Neural crest cell (in vitro differentiated cells): ENCODE results near the gene CR1L. TPM values are rescaled to one million over a fixed set of nuclear protein-coding genes. Genes with fewer than 3 reads are reported as not detected.

ENCODE experiments used
- DNase-seq: peaks from one replicate; pipeline ENCODE4 v3.0.0; 2021; ENCODE audit warnings: low read depth, mixed read lengths, low spot score
- H3K27ac Mint-ChIP-seq: one replicate; pipeline ENCODE4 v1.8.0; 2021; ENCODE audit warnings: mild to moderate bottlenecking, mixed read lengths; ENCODE audit not compliant: unreplicated experiment
- H3K27me3 Mint-ChIP-seq: 2 replicates; pipeline ENCODE4 v1.8.0; 2021; ENCODE audit warnings: low read depth, mild to moderate bottlenecking, mixed read lengths
- H3K36me3 Mint-ChIP-seq: 2 replicates; pipeline ENCODE4 v1.8.0; 2021; ENCODE audit warnings: low read depth, mild to moderate bottlenecking, mixed read lengths
- H3K4me1 Mint-ChIP-seq: 2 replicates; pipeline ENCODE4 v1.8.0; 2021; ENCODE audit warnings: mixed read lengths
- H3K4me3 Mint-ChIP-seq: one replicate; pipeline ENCODE4 v1.8.0; 2021; ENCODE audit warnings: mild to moderate bottlenecking, mixed read lengths
- H3K9me3 Mint-ChIP-seq: 2 replicates; pipeline ENCODE4 v1.8.0; 2021; ENCODE audit warnings: mixed read lengths
- total RNA-seq: library from RNA; stranded (reverse); gene quantifications from 2 replicates; pipeline ENCODE4 v1.2.1, GENCODE V29; 2021
- TF ChIP-seq, protein P1 (sequence below): fragments of 200-600 bp; sonication (generic); conservative IDR thresholded peaks from 2 replicates; pipeline ENCODE4 v1.5.0; 2021; ENCODE audit warnings: antibody characterized with exemption, mild to moderate bottlenecking

Gene CR1L
- total RNA-seq, 1 donor from 2014 or later: not detected

DNA sequence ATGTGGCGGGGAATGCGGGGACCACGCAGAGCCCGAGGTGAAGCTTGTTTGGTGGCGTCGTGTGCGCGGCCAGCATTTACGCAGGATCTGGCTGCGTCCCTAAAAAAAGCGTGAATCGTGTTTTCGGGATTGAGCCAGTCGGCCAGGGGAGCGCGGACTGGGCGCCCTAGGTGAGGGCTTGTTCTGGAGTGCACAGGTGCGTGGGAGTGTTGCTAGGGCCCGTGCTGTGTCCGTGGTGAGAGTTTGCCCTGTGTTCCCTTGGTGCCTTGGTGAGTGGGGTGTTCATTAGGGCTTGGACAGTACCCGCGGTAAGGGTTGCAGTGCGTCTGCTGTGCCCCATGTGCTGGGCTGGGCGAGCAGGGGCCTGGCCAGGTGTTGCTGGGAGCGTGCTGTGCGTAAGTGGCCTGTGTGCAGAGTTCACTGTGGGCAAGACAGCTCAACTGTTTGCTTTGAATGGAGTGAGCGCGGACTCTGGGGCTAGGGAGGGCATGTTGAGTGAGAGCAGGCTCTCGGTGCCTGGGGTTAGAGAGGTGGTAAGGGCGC, 107.6 kb downstream of the CR1L start:
- Mint-ChIP-seq H3K27me3 (no peaks in the 10 kb centered on the region), H3K36me3 (peaks cover 4% of the 10 kb centered on the region), H3K4me1 (peaks cover 51% of the 10 kb centered on the region), H3K4me3 (peak overlapping the region; percentile 100), H3K9me3 (peaks cover 2% of the 10 kb centered on the region), H3K27ac (peak overlapping the region; percentile 99)
- no peak for DNase-seq
- TF ChIP-seq, protein P1, sequence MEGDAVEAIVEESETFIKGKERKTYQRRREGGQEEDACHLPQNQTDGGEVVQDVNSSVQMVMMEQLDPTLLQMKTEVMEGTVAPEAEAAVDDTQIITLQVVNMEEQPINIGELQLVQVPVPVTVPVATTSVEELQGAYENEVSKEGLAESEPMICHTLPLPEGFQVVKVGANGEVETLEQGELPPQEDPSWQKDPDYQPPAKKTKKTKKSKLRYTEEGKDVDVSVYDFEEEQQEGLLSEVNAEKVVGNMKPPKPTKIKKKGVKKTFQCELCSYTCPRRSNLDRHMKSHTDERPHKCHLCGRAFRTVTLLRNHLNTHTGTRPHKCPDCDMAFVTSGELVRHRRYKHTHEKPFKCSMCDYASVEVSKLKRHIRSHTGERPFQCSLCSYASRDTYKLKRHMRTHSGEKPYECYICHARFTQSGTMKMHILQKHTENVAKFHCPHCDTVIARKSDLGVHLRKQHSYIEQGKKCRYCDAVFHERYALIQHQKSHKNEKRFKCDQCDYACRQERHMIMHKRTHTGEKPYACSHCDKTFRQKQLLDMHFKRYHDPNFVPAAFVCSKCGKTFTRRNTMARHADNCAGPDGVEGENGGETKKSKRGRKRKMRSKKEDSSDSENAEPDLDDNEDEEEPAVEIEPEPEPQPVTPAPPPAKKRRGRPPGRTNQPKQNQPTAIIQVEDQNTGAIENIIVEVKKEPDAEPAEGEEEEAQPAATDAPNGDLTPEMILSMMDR: no peak

- no peaks in the 10 kb centered on the region for H3K9me3 Mint-ChIP-seq
- no peak overlapping the region for H3K27ac Mint-ChIP-seq
Measured at GRCh38 chr1:207753611-207754010, 108.7 kb downstream of the CR1L start.

DNA sequence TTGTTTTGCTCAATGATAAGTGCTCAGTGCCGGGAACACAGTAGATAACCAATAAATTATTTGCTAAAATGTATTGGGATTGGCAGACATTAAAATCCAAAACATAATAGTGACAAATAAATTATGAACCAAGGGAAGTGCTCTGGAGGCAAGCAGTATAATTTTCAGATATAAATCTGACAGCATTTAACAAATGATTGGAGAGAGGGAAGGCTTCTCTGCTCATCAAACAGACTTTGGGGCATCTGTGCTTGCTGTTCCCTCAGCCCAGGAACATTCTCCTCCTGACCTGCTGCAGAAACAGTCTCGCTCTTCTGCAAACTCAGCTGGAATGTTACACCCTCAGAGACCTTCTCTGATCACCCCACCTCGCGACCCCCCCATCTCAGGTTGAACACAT, 109.1 kb downstream of the CR1L start:
- Mint-ChIP-seq H3K4me3 (peak overlapping the region; percentile 100), H3K4me1 (peaks cover 51% of the 10 kb centered on the region), H3K9me3 (no peaks in the 10 kb centered on the region), H3K36me3 (peaks cover 8% of the 10 kb centered on the region), H3K27me3 (no peaks in the 10 kb centered on the region), H3K27ac (peak overlapping the region; percentile 40)
- no peak for DNase-seq
- TF ChIP-seq, protein P1: no peak

More at GRCh38 chr1:207753611-207754010, 108.7 kb downstream of the CR1L start:
- peaks cover 51% of the 10 kb centered on the region for H3K4me1 Mint-ChIP-seq
- H3K27me3 Mint-ChIP-seq: no peaks in the 10 kb centered on the region
- H3K36me3 Mint-ChIP-seq: peaks cover 6% of the 10 kb centered on the region
- TF ChIP-seq, protein P1: no peak
- DNase-seq: no peak
- peak overlapping the region; percentile 100 for H3K4me3 Mint-ChIP-seq

GRCh38 chr1:207754974-207755700, 110.2 kb downstream of the CR1L start:
- Mint-ChIP-seq H3K27ac (no peak overlapping the region), H3K4me1 (peaks cover 47% of the 10 kb centered on the region), H3K4me3 (no peak overlapping the region), H3K27me3 (no peaks in the 10 kb centered on the region), H3K36me3 (peaks cover 15% of the 10 kb centered on the region), H3K9me3 (no peaks in the 10 kb centered on the region)
- DNase-seq: no peak
- TF ChIP-seq, protein P1: no peak

DNA sequence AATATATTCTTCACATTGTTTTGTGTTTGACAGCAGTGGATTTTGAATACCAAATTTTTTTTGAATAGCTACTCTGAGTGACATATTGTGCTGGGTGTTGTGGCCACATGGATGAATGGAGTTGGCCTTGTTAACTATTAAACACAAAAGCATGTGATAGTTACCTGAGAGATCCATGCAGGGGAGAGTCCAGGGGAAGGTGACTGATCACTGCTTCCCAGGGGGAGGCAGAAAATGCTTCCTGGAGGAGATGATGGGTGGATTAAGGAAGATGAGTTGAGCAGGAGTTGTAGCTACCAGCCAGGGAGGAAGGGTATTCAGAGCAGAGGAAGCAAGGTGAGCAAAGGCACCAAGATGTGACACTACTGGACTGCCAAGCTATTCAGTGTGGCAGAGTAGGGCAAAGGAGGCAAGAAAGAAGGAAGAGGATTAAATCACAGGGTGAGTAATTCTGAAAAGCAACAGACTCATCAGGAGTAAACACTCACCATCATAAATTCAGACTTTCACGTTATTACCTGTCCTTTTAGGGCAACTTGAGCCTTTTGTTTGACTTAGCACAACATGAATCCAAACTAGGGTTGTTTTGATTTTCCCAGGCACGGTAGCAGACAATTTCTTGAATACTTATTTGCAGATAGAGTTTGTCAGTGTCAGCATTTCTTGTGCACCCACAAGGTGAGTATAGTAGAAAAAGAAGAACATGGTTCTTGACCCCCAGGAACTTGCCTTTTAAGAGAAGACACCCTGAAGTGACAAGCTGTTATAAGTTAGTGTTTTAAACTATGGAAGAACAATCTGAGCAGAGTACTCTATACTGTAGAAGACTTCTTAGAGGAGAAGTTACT, 111.1 kb downstream of the CR1L start:
- Mint-ChIP-seq H3K36me3 (peaks cover 21% of the 10 kb centered on the region), H3K27ac (no peak overlapping the region), H3K9me3 (no peaks in the 10 kb centered on the region), H3K4me3 (peak overlapping the region; percentile 10), H3K27me3 (no peaks in the 10 kb centered on the region), H3K4me1 (peaks cover 44% of the 10 kb centered on the region)
- DNase-seq: no peak
- TF ChIP-seq, protein P1: no peak
